Stimulated activated CD4-positive, alpha-beta T cell treated with anti-CD3 and anti-CD28 coated beads, Interleukin-15, amount 100 ng/mL, for 48 hours (primary cell): ENCODE measurements around the gene FMNL2.
"Not testable (repeated sequence)": the region's sequence is repeated elsewhere in the genome, so short reads cannot be mapped to it uniquely, and the experiment has no call there.

Experiments used
- DNase-seq, 2 donors: peaks; one replicate each; pipeline ENCODE4 v3.0.0-alpha.2; 2020; ENCODE audit warnings: low read depth in 2 of 2

The FMNL2 gene

DNA sequence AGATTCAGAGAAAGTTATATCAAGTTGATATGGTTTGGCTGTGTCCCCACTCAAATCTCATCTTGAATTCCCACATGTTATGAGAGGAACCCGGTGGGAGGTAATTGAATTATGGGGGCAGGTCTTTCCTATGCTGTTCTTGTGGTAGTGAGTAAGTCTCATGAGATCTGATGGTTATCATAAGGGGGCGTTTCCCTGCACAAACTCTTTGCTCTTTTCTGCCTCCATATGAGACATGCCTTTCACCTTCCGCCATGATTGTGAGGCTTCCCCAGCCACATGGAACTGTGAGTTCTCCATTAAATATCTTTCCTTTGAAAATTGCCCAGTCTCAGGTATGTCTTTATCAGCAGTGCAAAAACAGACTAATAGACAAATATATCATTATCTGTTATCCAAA is 187.5 kb downstream of the FMNL2 start:
- not testable (repeated sequence) for DNase-seq

DNA sequence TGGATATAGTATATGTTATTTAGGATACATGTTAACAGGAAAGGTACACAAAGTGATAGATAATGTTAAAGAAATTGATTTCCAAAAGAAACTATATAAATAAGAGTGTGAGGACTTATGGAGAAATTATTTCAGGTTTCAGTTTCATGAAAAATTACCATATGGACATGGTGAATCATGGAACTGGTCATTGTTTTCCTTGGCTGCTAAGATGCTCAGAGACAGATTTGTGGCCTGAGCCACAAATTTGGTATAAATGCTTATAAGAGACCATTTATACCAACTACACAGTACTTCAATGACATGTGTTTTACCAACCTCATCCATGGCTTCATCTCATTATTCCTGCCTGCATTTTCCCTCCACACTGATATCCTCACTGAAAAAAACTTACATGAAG is 188.1 kb downstream of the FMNL2 start:
- DNase-seq = no peak

DNA sequence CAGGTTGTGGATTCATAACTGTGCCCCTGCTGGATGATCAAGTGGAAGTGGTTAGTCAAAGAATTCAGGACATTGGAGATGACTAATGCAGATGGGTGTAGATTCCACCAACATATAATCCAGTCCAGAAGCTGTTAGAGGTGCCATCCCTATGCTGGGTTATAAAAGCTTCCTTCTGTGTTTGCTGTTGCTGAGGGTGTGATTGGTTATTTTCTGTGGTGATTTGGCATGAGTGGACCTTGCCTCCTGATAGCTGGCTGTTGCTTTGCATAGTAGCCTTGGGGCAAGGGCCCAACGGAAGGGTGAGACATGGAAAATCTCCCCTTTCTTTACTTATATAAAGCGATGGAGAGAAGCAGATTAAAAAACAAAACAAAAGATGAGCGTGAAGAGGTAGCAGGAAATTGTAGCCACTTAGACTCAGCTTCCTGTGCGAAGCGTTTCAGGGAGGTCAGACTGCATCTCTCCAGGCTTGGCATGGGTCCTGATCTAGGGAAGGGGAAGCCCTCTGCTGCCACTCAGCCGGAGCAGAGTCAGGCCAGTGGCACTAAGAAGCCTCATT is 190.4 kb downstream of the FMNL2 start:
- no peak for DNase-seq

DNA sequence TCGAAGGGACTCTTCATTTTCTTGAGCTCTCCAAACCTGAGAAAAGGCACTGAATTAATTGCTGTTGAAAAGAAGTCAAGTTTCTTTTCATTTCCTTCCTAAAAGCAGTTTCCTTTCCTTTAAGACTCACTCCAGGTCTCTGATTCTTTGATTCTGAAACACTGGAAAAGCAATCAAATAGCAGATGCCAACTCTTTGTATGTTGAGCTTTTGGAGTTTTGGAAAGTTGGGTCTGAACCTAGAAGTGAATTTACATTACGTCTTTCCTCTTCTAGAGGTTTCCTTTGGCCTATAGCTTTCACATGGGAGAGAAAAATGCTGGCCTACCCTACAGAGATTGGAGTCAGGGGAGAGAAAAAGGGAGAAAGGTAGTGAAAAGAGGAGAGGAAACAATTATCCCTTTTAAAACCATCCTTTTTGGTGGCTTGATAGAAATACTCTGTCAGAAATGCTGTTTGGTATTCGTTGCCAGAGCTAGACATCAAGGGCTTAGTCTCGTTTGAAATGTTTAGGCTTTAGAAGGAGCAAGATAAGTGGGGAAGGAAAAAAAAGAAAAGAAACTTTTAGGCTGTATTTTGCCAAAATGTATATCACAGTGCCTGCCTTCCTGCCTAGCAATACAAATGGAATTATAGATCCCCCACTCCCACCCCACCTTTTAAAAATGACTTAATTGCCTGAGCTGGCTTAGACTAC is 194.6 kb downstream of the FMNL2 start:
- DNase-seq = no peak

DNA sequence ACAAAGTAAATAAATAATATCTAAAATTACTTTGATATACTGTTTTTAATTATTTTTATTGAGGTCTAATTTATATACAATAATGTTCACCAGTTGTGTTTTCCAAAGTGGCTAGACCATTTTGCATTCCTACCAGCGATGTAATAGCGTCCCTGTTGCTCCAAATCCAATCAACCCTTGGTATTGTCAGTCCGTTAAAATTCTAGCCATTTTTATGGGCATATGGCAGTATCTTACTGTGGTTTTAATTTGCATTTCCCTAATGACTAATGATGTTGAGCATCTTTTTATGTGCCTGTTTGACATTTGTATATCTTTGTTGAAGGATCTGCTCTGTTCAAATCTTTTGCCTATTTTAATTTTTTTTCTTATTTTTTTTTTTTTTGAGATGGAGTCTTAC is 197.3 kb downstream of the FMNL2 start:
- no peak for DNase-seq

DNA sequence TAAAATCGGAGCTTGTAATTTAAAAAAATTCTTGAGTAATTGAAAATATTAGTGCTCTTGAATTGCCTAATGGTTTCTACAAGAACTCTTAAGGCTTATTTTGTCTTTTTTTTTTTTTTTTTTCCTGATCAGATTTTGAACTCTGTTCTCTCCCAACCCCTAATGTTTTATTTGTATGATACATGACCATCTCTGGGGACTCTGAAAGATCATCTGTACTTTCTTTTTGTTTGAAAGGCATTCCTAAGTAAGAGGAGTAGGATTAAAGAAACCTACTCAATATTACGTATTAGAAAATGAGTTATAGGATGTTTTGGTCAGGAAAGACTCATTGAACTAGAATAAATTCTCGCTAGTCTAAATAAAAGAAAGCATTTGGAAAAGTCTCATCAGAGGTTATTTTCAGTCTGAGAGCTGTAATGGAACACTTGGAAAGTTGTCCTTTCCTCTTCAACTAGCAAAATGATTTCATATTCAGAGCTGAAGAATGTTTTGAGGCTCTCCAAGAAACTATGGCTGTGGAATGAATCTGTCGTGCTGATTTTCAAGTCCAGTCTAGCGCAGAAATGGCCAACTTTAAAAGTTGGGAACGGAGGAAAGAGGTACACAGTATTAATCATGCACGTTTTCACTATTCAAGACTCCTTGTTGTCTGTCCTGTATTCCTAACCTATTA is 199.6 kb downstream of the FMNL2 start:
- no peak for DNase-seq

DNA sequence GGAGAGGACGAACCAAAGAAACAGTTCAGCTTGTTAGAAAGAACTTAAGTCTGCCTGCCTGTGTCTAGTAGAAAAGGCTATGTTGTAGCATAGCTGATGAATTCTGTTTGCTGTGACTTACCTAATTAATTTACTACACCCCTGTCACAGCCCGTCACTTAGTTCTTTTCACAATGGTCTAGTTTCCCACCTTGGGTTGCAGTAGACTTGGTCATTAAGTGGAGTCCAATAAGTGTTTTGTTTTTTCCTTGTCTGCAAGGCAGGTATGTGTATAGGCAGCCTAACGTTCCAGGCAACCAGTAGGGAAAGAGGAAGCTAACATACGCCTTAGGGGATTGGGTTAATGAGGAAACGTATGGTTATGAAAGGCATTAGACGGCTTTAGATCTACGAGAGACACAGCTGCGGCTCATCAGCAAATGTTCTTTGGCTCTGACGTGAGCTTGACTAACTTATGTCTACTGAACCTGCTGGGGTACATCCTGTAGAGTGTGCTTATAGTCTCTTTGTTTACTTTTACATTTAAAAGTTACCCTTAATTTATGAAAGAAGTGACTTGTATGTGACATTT is 202.2 kb downstream of the FMNL2 start:
- no peak for DNase-seq

DNA sequence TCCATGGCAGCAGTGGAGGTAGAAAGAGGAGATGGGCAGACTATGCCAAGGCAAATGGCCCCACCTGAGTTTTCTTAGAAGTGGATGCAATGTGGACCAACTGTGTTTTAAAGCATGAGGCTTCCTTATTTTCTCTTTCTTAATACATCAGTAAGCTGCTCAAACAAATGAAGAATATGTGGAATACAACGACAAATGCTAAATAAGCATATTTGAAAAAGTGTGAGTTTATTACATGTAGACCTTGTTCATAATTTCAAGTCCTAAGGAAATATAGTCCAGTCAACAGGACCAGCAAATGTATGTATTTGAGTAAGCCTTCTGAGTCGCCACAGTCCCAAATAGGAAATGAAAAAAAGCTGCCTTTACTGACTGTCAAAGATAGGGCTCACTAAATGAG is 204.4 kb downstream of the FMNL2 start:
- DNase-seq = no peak

DNA sequence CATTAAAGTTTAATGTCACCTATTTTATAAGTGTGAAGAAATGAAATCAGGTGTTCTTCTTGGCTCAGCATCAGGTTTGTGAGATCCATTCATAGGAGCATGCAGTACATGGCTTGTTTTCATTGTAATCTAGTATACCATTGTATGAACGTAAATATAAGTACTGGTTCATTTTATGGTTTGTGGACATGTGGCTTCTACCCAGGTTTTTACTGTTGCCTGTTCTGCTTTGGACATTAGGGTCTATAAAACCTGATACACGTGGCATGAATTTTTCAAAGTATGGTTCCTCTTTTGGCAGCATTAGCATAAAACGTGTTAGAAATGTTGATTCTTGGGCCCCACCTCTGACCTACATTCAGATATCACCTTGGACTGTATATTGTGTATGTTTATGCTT is 206.7 kb downstream of the FMNL2 start:
- no peak for DNase-seq

DNA sequence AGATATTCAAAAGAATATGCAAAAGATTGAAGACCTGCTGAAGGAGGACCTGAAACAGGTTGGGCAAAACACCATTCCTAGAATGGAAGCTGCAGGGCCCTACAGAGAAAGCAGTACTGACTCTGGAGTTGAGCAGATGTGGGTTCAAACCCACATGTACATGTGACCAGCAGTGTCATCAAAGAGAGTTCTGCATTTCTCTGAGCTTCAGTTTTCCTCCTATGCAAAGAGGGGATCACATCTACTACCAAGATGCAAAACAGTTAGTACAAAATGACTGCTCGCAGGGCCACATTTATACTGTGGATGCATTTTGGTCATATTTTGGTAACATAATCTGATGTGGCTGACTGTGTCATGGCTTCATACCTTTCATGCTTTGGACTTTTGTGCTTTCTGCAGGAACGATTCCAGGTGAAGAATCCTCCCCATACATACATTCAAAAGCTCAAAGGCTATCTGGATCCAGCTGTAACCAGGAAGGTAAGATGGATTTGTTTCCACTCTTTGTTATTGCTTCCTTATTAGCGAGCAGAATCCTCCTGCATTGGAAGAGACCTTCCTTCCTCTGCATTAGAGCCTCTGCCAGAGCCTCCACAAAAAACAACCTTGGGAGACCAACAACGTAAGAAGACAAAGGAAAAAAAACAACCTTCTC is 207.5 kb downstream of the FMNL2 start:
- DNase-seq = no peak

GRCh38 chr2:152542995-152543481 is 208.1 kb downstream of the FMNL2 start:
- no peak for DNase-seq

- no peak for DNase-seq
Observed at GRCh38 chr2:152543717-152544116, 208.7 kb downstream of the FMNL2 start.

GRCh38 chr2:152544638-152545037 is 209.7 kb downstream of the FMNL2 start:
- no peak for DNase-seq

- no peak for DNase-seq
Observed at GRCh38 chr2:152546230-152546837, 211.4 kb downstream of the FMNL2 start.

DNA sequence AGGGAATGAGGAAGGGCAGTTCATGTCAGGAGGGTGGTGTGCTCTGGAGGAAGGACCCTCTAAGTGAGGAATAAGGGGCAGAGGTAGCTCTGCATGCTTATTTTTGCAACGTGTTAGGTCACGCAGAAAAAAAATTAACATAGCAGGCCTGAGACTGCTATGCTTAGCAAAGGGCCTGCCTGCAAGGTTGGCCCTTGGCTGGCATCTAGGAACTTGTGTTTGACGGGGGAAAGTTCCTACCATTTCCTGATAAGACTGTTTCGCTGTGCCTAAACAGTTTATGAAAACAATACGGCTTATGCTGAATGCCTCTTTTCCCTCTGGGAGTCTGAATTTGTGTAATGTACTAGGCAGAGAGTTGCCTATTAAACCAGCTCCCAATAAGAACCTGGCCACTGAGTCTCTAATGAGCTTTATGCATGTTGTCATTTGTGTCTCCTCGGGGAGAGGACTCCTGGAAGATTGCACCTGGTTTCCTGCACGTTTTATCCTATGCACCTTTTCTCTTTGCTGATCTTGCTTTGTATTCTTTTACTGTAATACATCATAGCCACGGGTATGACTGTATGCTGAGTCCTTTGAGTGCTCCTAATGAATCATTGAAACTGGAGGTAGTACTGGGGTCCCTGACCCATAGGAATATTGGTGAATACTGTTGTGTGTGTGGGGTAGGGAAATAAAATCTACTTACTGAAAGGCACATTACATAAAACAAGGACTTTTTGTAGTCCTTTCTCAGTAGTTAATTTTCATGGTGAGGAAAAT is 213.3 kb downstream of the FMNL2 start:
- DNase-seq = no peak

DNA sequence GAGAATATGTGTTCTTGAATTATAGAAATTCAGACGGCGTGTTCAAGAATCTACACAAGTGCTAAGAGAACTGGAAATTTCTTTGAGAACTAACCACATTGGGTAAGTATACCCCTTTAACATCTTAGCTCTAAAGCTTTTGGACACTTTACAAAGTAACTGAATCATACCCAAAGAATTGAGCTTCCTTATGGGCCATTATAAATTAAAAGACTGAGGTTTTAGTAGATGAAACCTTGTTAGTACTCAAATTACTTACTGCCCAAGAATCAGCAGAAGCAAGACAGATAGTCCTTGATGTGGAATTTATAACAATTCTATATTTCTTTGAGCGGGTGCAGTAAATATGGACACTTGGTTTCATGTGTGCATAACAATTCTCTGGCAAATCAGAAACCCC is 214.0 kb downstream of the FMNL2 start:
- DNase-seq = no peak

- no peak for DNase-seq
Observed at GRCh38 chr2:152549423-152549822, 214.4 kb downstream of the FMNL2 start.

DNA sequence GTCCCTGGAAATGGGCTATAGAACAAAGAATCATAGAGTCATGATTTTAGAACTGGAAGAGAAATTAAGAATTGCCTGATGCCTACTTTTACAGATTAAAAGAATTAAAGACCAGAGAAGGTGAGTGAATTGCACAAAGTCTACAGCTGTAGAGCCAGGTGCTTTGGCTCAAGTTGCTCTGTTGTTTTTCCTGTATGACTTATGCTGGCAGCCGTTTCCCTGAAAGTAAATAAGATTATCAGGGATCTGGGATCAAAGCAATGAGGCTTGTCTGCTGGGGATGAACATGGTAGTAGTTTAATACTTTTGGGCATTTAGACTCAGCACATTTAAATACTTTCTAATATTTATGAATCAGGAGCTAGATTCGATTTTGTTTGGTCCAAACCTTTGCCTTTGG is 215.4 kb downstream of the FMNL2 start:
- DNase-seq = no peak

- DNase-seq = no peak
Observed at GRCh38 chr2:152552888-152553287, 217.9 kb downstream of the FMNL2 start.

DNA sequence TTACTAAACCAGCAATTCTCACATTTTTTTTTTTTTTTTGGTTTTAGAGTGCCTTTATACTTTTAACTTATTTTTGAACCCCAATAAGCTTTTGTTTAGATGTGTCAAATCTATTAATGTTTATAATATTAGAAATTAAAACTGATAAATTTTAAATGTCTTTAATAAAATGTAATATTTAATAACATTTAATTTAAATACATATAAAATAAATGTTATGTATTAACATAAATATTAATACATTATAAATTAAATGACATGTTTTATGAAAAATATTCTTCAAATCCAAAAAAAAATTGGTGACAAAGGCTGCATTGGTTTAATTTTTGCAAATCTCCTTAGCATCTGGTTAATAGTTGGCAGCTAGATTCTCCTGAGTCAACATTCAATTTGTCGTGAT is 218.5 kb downstream of the FMNL2 start:
- no peak for DNase-seq

- no peak for DNase-seq
Observed at GRCh38 chr2:152555048-152555447, 220.1 kb downstream of the FMNL2 start.
